ENCODE measurements around the gene RIMS4. TPM values are rescaled to one million over a fixed set of nuclear protein-coding genes. Genes with fewer than 3 reads are reported as not detected.

RIMS4 gene
- total RNA-seq, 1 donor from 2014 or later: not detected

DNA sequence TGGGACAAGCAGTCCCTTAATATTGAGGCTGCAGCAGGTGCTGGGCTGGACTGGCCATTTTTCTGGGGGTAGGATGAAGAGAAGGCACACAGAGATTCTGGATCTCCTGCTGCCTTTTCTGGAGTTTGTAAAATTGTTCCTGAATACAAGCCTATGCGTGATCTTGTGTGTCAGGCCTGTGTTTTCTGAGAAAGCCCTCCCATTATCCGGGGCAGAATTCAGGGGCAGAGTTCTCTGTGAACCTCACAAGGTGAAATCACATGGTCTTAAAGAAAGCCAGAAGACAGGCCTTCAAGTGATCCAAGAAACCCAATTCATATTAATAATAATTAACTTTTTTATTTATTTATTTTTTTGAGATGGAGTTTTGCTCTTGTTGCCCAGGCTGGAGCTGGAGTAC lies 82.7 kb downstream of the RIMS4 start:
- Histone ChIP-seq H3K36me3 (ENCODE audit: control insufficient read depth, insufficient read depth, low read length) (no peaks in the 10 kb centered on the region), H3K4me3 (ENCODE audit: low read depth, low read length) (no peak overlapping the region), H3K27me3 (ENCODE audit: control insufficient read depth, insufficient read depth, low read length) (no peaks in the 10 kb centered on the region)
- no peak for DNase-seq (ENCODE audit: low read depth)
- no peak for TF ChIP-seq CTCF (IDR thresholded peaks at IDR 0.05; ENCODE audit: insufficient read depth, low read length, poor library complexity, severe bottlenecking)

- Histone ChIP-seq H3K36me3 (ENCODE audit: control insufficient read depth, insufficient read depth, low read length) (no peaks in the 10 kb centered on the region), H3K27me3 (ENCODE audit: control insufficient read depth, insufficient read depth, low read length) (no peaks in the 10 kb centered on the region), H3K4me3 (ENCODE audit: low read depth, low read length) (no peak overlapping the region)
- no peak for DNase-seq (ENCODE audit: low read depth)
- no peak for TF ChIP-seq CTCF (IDR thresholded peaks at IDR 0.05; ENCODE audit: insufficient read depth, low read length, poor library complexity, severe bottlenecking)
Measured at GRCh38 chr20:44727039-44727438, 83.3 kb downstream of the RIMS4 start.

- H3K27me3 ChIP-seq (ENCODE audit: control insufficient read depth, insufficient read depth, low read length): no peaks in the 10 kb centered on the region
- H3K4me3 ChIP-seq (ENCODE audit: low read depth, low read length): no peak overlapping the region
- H3K36me3 ChIP-seq (ENCODE audit: control insufficient read depth, insufficient read depth, low read length): no peaks in the 10 kb centered on the region
- TF ChIP-seq CTCF (IDR thresholded peaks at IDR 0.05; ENCODE audit: insufficient read depth, low read length, poor library complexity, severe bottlenecking): no peak
- DNase-seq (ENCODE audit: low read depth): no peak
Measured at GRCh38 chr20:44725837-44726236, 84.5 kb downstream of the RIMS4 start.

GRCh38 chr20:44724423-44725091 lies 85.8 kb downstream of the RIMS4 start:
- TF ChIP-seq CTCF (IDR thresholded peaks at IDR 0.05; ENCODE audit: insufficient read depth, low read length, poor library complexity, severe bottlenecking): no peak
- Histone ChIP-seq H3K36me3 (ENCODE audit: control insufficient read depth, insufficient read depth, low read length) (no peaks in the 10 kb centered on the region), H3K27me3 (ENCODE audit: control insufficient read depth, insufficient read depth, low read length) (no peaks in the 10 kb centered on the region), H3K4me3 (ENCODE audit: low read depth, low read length) (no peak overlapping the region)
- no peak for DNase-seq (ENCODE audit: low read depth)

DNA sequence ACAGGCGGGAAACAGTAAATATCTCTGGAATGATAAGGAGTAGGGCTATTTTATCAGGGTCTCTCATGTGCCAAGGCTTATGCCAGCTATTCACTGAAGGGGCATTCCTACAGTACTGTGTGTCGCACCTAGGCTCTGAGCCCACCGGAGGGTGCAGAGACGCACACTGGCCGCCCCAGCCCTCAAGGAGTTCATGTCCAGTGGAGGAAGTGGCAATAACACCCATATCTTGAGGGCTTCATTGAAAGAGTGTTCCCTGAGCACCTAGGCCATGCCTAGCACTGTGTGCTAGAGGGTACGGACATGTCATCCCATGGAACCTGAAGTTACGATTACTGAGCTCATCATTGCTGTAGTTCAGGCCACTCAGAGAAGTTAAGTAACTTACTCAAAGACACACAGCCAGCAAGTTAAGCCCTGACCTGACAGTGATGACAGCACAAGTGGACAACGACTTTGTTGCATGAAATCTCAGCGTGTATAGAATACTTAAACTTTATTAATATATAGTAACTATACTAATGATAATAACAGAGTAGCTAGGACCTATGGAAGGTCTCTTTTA lies 86.5 kb downstream of the RIMS4 start:
- DNase-seq (ENCODE audit: low read depth): no peak

More for the DNA sequence above, 86.5 kb downstream of the RIMS4 start:
- Histone ChIP-seq H3K36me3 (ENCODE audit: control insufficient read depth, insufficient read depth, low read length) (no peaks in the 10 kb centered on the region), H3K4me3 (ENCODE audit: low read depth, low read length) (no peak overlapping the region), H3K27me3 (ENCODE audit: control insufficient read depth, insufficient read depth, low read length) (no peaks in the 10 kb centered on the region)
- TF ChIP-seq CTCF (IDR thresholded peaks at IDR 0.05; ENCODE audit: insufficient read depth, low read length, poor library complexity, severe bottlenecking): no peak

Data from kidney epithelial cell (primary cell).